Measurements from ENCODE around the gene EXTL2.
"Not testable (repeated sequence)": the region's sequence is repeated elsewhere in the genome, so short reads cannot be mapped to it uniquely, and the experiment has no call there.

Gene EXTL2, protein sequence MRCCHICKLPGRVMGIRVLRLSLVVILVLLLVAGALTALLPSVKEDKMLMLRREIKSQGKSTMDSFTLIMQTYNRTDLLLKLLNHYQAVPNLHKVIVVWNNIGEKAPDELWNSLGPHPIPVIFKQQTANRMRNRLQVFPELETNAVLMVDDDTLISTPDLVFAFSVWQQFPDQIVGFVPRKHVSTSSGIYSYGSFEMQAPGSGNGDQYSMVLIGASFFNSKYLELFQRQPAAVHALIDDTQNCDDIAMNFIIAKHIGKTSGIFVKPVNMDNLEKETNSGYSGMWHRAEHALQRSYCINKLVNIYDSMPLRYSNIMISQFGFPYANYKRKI

DNA sequence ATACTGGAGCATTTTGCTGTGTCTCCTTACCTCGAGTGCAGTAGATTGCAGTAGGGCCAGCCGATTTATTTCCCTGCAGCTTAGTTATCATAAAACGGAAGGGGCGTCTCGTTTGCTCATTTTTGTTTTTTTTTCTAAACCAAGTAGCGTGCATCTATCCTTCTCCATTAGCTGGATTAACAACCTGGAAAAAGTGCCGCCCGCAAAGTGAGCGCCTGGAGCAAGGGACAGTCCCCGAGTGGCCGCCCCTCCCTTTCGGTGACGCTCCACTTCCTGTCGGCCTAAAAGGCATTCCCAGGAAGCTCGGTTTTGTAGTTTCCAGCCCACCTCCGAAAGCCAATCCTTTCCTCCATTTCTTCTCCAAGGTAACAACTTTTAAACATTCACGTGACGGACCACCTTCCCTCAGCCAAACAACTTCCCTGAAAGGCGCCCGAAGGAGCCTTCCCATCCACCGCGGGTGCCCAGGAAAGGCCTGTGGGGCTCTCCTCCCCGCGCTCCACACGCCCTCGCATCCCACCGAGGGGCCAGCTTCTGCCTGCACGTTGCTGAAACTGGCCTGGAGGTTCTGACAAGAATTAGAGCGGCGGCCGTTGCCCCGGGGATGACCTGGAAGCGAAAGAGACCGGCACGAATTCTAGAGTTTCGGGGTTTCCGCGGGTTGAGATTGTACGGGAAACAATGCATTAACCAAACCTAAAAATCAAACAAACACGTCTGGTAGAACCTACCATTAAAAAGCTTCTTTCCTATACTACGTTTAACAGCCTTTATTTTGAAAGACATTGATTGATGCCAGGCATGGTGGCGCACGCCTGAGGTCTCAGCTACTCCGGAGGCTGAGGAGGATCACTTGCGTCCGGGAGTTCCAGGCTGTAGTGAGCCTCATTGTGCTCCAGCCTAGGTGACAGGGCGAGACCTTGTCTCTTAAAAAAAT lies at the start of gene EXTL2:
Gene EXTL2, minus strand, starts transcription at position 240 of the 937 bp plus-strand sequence. CDS start 6,085 bp downstream, outside the sequence.
- DNase-seq (ENCODE audit: low spot score) = peak; percentile 66
- TF ChIP-seq, protein P1, sequence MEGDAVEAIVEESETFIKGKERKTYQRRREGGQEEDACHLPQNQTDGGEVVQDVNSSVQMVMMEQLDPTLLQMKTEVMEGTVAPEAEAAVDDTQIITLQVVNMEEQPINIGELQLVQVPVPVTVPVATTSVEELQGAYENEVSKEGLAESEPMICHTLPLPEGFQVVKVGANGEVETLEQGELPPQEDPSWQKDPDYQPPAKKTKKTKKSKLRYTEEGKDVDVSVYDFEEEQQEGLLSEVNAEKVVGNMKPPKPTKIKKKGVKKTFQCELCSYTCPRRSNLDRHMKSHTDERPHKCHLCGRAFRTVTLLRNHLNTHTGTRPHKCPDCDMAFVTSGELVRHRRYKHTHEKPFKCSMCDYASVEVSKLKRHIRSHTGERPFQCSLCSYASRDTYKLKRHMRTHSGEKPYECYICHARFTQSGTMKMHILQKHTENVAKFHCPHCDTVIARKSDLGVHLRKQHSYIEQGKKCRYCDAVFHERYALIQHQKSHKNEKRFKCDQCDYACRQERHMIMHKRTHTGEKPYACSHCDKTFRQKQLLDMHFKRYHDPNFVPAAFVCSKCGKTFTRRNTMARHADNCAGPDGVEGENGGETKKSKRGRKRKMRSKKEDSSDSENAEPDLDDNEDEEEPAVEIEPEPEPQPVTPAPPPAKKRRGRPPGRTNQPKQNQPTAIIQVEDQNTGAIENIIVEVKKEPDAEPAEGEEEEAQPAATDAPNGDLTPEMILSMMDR (IDR thresholded peaks at IDR 0.05; ENCODE audit: extremely low read depth, missing control alignments) = no peak

DNA sequence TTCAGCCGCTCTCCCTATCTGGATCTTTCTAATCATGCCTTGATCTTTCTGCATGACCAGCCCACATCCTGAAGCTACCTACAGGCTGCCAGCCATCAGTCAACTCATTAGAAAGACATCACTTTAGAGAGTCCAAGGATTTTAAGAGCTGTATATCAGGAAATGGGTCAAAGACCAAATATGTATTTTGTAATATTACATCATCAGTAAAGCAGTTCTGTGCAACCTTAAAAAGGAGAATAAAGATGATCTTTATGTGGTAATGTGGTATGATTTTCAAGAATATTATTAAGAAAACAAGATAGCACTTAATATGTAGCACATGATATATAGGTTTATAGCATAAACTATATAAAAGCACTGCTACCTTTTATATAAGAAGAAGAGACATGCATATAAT lies 48.9 kb upstream of the EXTL2 start:
- TF ChIP-seq, protein P1 (IDR thresholded peaks at IDR 0.05; ENCODE audit: extremely low read depth, missing control alignments) = no peak
- DNase-seq (ENCODE audit: low spot score) = no peak

DNA sequence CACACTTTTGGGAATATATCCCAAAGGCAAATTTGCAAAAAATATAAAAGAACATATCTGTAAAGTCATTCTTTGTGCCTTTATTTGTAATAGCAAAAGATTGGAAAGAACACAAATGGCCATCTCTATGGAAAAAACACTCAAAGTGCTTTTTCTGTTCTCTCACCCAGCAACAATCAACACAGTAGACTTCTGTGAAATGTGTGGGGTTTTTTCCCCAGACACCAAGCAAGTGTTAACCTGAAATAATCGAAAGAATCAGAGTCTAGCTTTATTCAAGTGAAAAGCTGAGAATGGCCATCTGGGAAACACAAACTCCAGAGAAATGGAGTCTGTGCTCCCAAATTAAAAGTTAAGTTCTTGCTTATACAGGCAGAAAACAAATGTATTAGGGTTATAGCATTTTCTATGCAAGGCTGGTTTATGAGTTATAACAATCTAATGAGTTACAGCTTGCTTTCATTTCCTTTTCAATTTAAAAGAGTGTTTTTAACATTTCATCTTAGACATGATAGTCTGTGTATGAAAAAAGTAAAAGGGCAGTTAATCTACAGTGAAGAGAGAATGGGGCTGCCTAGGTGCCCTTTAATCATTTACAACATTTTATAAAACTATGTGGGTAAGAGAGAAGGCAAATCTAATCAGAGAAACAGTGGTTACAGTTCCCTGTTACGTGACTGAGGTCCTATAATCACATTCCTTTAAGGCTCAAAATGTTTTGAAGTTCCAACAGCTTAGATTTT lies 47.8 kb upstream of the EXTL2 start:
- TF ChIP-seq, protein P1 (IDR thresholded peaks at IDR 0.05; ENCODE audit: extremely low read depth, missing control alignments) = no peak
- no peak for DNase-seq (ENCODE audit: low spot score)

DNA sequence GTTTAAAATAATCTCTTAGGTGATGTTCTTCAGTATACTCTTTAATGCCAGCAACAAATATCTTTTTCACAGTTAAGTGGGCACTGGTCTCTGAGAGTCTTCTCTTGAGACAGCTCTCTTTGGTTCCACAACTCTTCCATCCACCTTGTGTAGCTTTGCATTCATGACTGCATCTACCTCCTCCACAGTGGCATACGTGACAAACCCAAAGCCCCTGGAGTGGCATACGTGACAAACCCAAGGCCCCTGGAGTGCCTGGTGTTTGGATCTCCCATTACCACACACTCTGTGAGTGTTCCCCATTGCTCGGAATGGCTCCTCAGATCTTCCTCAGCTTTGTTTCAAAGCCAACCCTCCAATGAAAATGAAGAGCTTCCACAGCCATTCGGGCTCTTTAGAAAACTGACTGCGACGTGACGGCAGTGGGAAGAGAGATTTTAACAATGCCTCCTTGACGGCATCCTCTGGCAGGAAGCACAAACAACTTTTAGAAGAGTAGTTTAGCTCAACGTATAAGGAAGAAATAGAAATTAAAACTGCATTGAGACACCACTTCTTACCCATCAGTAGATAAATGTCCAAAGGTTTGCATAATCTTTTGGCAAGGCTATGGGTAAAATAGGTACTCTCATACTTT lies 47.1 kb upstream of the EXTL2 start:
- DNase-seq (ENCODE audit: low spot score) = no peak

DNA sequence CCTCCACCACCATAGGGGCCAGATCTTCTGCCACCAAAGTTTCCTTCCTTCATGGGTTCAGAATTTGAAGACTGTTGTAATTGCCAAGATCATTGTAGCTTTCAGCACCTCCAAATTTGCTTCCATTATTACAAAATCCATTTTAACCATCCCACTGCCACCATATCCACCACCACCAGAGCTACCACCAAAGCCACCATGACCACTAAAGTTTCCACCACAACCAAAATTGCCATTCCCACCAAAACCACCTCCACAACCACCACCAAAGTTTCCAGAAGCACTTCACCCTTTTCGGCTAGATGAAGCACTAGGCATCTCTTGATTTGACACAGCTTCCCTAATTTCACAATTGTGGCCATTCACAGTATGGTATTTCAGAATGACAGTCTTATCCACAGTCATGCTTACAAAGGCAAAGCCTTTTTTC lies 46.5 kb upstream of the EXTL2 start:
- DNase-seq (ENCODE audit: low spot score) = no peak
- TF ChIP-seq, protein P1 (IDR thresholded peaks at IDR 0.05; ENCODE audit: extremely low read depth, missing control alignments) = no peak

More for the DNA sequence above, 47.1 kb upstream of the EXTL2 start:
- TF ChIP-seq, protein P1 (IDR thresholded peaks at IDR 0.05; ENCODE audit: extremely low read depth, missing control alignments) = no peak

DNA sequence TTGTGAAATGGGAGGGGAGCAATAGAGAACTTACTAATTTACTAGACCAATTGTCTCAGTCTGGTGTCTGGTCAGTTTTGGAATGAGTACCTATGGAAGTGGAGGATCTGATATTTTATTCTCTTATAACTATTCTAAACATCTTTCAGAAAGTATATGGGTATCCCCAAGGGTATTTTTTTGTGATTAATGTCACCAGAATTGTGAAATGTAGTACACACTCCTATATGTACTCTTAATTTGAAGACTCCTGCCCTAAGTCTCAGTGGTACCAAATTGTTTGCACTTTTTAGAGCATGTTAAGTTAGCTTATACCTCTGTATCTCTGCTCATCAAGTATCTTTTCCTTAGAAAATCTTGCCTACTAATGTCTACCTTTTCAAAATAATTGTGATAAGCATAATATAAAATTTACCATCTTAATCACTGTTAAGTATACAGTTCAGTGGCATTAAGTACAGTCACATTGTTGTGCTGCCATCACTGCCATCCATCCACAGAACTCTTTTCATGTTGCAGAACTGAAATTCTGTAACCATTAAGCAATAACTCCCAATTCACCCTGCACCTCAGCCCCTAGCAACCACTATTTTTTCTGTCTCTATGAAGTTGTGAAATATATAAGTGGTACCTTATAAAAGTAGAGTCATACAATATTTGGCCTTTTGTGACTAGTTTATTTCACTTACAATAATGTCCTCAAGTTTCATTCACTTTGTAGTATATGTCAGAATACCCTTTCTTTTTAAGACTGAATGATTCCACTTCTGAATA lies 41.7 kb upstream of the EXTL2 start:
- TF ChIP-seq, protein P1 (IDR thresholded peaks at IDR 0.05; ENCODE audit: extremely low read depth, missing control alignments) = no peak
- DNase-seq (ENCODE audit: low spot score) = no peak

DNA sequence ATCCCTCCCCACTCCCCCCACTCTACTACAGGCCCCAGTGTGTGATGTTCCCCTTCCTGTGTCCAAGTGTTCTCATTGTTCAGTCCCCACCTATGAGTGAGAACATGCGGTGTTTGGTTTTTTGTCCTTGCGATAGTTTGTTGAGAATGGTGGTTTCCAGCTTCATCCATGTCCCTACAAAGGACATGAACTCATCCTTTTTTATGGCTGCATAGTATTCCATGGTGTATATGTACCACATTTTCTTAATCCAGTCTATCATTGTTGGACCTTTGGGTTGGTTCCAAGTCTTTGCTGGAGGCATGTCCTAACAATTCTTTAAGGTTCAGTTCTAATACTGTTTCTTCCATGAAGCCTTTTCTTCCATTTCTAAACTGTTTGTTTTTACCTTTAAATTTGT lies 38.9 kb upstream of the EXTL2 start:
- not testable (repeated sequence) for DNase-seq (ENCODE audit: low spot score)
